ENCODE results near the gene CYFIP1.

Gene CYFIP1

DNA sequence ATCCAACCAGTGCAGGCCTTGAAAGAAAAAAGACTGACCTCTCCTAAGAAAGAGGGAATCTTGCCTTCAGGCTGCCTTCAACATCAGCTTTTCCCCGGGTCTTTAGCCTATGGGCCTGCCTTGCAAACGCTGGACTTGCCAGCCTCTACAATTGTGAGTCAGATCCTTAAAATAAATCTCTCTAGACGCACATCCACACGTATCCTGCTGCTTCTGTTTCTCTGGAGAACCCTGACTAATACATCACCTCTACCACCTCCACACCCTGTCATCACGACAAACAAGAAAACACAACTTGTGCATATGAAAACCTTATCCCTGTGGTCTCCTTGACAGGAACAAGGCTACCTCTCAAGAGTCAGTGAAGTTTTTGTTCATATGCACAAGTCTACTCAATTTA is 11.8 kb downstream of the CYFIP1 start:
- TF ChIP-seq, protein P1, sequence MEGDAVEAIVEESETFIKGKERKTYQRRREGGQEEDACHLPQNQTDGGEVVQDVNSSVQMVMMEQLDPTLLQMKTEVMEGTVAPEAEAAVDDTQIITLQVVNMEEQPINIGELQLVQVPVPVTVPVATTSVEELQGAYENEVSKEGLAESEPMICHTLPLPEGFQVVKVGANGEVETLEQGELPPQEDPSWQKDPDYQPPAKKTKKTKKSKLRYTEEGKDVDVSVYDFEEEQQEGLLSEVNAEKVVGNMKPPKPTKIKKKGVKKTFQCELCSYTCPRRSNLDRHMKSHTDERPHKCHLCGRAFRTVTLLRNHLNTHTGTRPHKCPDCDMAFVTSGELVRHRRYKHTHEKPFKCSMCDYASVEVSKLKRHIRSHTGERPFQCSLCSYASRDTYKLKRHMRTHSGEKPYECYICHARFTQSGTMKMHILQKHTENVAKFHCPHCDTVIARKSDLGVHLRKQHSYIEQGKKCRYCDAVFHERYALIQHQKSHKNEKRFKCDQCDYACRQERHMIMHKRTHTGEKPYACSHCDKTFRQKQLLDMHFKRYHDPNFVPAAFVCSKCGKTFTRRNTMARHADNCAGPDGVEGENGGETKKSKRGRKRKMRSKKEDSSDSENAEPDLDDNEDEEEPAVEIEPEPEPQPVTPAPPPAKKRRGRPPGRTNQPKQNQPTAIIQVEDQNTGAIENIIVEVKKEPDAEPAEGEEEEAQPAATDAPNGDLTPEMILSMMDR (conservative IDR thresholded peaks at IDR 0.05; ENCODE audit: low read depth, low read length): no peak
- H3K4me3 ChIP-seq (ENCODE audit: low read depth, low read length): no peak overlapping the region
- DNase-seq (ENCODE audit: low read depth): peak; percentile 96

DNA sequence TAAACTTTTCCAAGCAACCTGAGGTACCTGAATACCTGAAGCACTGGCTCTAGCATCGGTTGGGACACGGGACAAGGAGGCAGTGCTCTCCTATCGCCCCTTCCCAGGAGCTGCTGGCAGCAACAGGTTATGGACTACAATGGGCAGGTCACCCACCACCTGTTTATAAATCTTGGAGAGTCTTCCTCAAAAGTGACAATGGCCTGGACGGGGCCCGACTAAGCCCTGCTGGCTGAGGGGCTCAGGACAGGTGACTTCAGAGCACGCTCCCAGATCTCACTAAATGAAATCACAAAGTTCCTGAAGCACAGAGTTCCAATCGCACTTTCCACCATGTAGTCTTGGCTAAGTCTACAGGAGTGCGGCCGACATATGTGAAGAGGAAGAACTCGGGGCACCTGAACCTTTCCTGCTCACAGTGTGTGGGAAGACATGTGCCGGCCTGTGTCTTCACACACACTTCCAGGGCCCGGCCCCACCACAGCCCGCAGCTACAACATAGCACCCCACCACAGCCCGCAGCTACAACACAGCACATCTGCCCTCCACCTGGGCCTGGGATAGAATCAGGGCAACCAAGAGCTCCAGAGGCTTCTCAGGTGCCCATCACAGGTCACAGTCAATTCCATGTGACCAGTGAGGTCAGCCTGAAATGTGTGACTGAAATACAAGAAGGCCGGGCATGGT is 12.9 kb downstream of the CYFIP1 start:
- H3K4me3 ChIP-seq (ENCODE audit: low read depth, low read length): no peak overlapping the region
- no peak for DNase-seq (ENCODE audit: low read depth)
- TF ChIP-seq, protein P1 (conservative IDR thresholded peaks at IDR 0.05; ENCODE audit: low read depth, low read length): no peak

DNA sequence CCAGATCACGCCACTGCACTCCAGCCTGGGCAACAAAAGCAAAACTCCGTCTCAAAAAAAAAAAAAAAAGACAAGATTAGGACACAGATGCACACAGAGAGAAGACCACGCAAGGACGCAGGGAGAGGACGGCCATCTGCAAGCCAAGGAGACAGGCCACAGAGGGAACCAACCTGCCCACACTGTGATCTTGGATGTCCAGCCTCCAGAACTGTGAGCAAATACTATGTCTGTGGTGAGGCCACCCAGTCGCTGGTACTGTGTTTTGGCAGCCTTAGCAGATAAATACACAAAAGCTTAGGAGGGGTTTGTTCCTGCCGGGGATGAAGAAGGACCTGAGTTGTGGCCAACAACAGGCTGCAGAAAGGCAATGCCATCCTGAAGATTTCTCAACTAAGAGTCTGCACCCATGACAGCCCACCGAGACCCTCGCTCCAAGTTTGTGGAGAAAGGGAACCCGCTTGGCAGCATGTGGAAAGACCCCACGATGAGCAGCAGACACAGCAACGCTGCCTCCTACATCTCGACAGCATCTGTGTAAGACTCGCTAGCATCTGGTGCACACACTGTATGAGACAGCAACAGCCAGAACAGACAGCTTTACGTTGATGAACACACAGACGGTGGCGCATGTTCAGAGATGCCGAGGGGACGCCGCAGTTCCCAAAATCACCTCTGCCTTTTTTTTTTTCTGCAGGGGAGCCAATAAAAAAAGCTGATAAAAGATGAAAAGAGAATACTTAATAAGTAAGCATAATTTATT is 13.7 kb downstream of the CYFIP1 start:
- TF ChIP-seq, protein P1 (conservative IDR thresholded peaks at IDR 0.05; ENCODE audit: low read depth, low read length): no peak

DNA sequence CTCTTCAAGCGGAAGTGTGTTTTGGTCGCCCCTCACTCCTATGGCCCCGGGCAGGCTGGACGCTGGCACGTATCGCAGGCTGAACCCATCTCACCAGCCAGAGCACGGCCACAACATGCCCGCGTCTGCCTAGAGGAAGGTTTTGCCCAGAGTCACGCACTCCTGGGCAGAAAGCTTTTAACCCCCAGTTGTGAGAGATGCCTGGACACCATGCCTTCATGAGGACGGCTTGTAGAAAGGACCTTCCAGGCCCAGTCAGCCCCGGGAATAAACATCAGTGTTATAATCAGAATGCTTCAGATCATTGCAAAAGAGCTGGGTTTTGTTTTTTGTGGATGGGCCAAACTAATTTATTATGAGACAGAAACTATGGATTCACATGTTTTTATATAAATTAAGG is 16.5 kb downstream of the CYFIP1 start:
- DNase-seq (ENCODE audit: low read depth): no peak
- no peak overlapping the region for H3K4me3 ChIP-seq (ENCODE audit: low read depth, low read length)
- TF ChIP-seq, protein P1 (conservative IDR thresholded peaks at IDR 0.05; ENCODE audit: low read depth, low read length): no peak

More for the DNA sequence above, 13.7 kb downstream of the CYFIP1 start:
- DNase-seq (ENCODE audit: low read depth): no peak
- H3K4me3 ChIP-seq (ENCODE audit: low read depth, low read length): no peak overlapping the region

DNA sequence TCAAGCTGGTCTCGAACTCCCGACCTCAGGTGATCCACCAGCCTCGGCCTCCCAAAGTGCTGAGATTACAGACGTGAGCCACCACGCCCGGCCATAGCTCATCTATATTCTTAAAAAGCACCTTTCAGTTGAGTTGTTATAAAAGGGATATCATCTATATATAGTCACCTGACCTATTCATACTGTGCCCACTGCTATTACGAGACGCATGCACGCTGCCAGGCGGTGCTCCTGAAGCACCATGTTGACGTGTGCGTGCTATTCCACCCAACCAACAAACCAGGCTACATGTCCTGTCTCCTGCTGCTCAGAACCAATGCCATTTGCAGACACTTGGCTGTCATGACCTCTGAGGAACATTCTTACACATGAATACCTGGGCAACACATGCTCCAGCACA is 17.6 kb downstream of the CYFIP1 start:
- no peak overlapping the region for H3K4me3 ChIP-seq (ENCODE audit: low read depth, low read length)
- DNase-seq (ENCODE audit: low read depth): no peak
- TF ChIP-seq, protein P1 (conservative IDR thresholded peaks at IDR 0.05; ENCODE audit: low read depth, low read length): no peak

DNA sequence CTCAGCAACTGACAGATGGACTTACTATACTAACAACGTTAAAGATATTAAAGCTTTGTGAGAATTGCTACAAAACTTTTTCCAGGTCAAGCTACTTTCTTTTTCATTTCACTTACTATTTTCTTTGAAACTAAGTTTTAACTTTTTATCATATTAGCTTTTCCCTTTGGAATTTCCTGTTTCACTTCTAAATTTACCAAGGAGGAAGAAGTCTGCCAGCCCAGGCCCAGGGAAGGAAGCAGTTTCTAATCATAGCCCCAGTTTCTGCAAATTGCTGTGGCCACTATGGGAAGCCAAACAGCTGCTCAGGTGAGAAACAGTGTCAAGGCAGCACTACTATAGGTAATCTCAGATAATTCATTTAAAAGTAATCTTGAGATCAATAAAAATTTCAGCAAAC is 18.4 kb downstream of the CYFIP1 start:
- DNase-seq (ENCODE audit: low read depth): peak; percentile 29
- TF ChIP-seq, protein P1 (conservative IDR thresholded peaks at IDR 0.05; ENCODE audit: low read depth, low read length): no peak

More for the DNA sequence above, 18.4 kb downstream of the CYFIP1 start:
- no peak overlapping the region for H3K4me3 ChIP-seq (ENCODE audit: low read depth, low read length)
